Measurements from ENCODE around the gene HOXB3.

HOXB3 gene

DNA sequence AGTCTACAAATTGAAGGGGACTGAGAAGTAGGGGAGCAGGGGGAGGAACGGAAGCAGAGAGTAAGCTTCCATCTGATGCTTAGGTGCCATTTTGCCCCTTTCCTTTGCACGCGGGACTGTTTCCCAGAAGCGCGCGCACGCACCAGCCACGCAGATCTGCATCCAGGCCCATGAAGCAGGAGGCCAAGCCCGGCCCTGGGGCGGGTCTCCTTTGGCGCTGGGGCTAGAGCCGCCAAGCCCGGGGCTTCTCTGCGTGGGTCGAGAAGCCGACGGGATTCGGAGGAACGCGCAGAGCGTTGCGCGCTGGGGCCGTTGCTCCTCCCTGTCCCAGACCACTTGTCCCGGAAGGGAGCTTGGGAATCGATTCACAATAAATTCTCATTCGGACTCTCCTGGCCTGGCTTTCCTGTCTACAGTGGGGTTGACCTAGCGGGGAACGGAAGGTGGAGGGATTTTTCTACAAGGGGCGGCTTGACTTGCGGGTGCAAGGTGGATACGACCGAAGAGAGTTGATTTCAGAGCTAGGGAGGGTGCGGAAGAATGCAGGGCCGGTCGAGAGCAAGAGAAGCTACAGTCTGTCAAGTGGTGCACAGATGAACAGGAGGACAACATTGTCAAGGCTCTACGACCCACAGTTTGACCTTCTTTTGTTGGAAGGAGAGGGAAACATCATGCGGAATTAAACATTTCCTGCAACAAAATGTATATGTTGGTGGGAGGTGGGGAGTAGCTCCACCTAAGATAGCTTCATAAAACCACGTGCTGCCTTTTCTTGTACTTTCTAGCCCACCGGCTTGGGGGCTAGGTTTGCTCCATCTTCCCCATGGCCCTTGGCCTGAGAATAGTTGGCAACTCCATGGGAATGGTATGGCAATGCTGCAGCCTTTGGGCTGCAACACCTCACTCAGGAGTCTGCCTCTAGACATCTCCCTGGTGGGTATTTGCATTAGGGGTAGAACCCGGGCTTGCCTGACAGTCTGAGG, 31.7 kb upstream of the HOXB3 start:
- POLR2A ChIA-PET: no interaction called here

DNA sequence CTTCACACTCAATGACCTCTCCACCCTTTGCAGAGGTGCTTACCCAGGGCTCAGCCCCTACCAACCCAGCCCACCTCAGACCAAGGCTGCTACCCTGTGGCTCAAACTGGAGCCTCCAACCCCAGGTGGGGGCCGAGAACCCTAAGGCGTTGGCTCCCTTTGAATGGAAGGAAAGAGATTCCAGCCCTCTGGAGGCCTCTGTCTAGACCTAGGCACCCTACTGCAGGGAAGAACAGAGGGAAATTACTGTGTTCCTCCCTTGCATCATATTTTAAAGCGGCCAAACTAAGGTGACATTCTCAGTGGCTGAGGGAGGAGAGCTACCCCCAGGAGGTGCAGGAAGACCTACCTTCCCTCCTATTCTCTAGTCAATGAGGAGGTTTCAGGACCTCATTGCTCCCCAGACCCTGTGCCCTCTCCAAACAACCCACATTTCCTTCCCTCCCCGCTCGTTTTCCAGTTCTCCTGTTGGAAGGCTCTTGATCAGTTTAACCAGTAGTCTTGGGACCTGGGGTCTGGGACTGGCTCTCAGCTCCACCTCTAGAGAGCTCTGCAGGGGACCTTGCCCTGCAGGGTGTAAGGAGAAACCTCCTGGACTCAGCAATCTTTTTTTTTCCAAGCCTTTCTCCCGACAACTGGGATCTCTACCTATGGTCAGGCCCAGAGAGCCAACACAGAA, 30.6 kb upstream of the HOXB3 start:
- ChIA-PET POLR2A (no interaction called here), CTCF (interaction anchor here (1.0 to 3.9 kb wide), 5 partner anchors 12 to 285 kb away, joined by 3 to 17 read pairs (median 3); partner anchors contain the start of gene HOXB5)
- no peak for DNase-seq (ENCODE audit: extremely low spot score)
- TF ChIP-seq, protein P1, sequence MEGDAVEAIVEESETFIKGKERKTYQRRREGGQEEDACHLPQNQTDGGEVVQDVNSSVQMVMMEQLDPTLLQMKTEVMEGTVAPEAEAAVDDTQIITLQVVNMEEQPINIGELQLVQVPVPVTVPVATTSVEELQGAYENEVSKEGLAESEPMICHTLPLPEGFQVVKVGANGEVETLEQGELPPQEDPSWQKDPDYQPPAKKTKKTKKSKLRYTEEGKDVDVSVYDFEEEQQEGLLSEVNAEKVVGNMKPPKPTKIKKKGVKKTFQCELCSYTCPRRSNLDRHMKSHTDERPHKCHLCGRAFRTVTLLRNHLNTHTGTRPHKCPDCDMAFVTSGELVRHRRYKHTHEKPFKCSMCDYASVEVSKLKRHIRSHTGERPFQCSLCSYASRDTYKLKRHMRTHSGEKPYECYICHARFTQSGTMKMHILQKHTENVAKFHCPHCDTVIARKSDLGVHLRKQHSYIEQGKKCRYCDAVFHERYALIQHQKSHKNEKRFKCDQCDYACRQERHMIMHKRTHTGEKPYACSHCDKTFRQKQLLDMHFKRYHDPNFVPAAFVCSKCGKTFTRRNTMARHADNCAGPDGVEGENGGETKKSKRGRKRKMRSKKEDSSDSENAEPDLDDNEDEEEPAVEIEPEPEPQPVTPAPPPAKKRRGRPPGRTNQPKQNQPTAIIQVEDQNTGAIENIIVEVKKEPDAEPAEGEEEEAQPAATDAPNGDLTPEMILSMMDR (IDR thresholded peaks at IDR 0.05; ENCODE audit: control extremely low read depth, extremely low read depth, low read depth, missing control alignments): no peak

More for the DNA sequence above, 31.7 kb upstream of the HOXB3 start:
- CTCF ChIA-PET: interaction anchor here (1.0 to 3.9 kb wide), 8 partner anchors 9 to 778 kb away, joined by 3 to 17 read pairs (median 4); partner anchors contain the start of gene HOXB5
- DNase-seq (ENCODE audit: extremely low spot score): no peak
- TF ChIP-seq, protein P1 (IDR thresholded peaks at IDR 0.05; ENCODE audit: control extremely low read depth, extremely low read depth, low read depth, missing control alignments): no peak

GRCh38 chr17:48619826-48620449, 29.9 kb upstream of the HOXB3 start:
- TF ChIP-seq, protein P1 (IDR thresholded peaks at IDR 0.05; ENCODE audit: control extremely low read depth, extremely low read depth, low read depth, missing control alignments): no peak
- ChIA-PET POLR2A (no interaction called here), CTCF (interaction anchor here (1.0 to 3.3 kb wide), 5 partner anchors 12 to 593 kb away, joined by 3 to 9 read pairs (median 8); no protein-coding TSS in a partner anchor)
- DNase-seq (ENCODE audit: extremely low spot score): no peak

GRCh38 chr17:48618256-48618896, 28.3 kb upstream of the HOXB3 start:
- POLR2A ChIA-PET: interaction anchor here (0.6 kb wide), 1 partner anchor 25 kb away, joined by 8 read pairs; the partner anchor contains the start of gene HOXB5
- CTCF ChIA-PET: interaction anchor here (0.6 to 3.3 kb wide), 30 partner anchors 11 to 640 kb away, joined by 3 to 16 read pairs (median 4); partner anchors contain the start of genes CBX1 and HOXB5
- peak; percentile 90 for DNase-seq (ENCODE audit: extremely low spot score)
- TF ChIP-seq, protein P1 (IDR thresholded peaks at IDR 0.05; ENCODE audit: control extremely low read depth, extremely low read depth, low read depth, missing control alignments): peak; percentile 99

GRCh38 chr17:48617471-48618255, 27.6 kb upstream of the HOXB3 start:
- POLR2A ChIA-PET: interaction anchor here (0.6 kb wide), 2 partner anchors 24 to 504 kb away, joined by 3 to 8 read pairs; partner anchors contain the start of gene HOXB5
- TF ChIP-seq, protein P1 (IDR thresholded peaks at IDR 0.05; ENCODE audit: control extremely low read depth, extremely low read depth, low read depth, missing control alignments): no peak
- CTCF ChIA-PET: interaction anchor here (0.7 to 3.3 kb wide), 26 partner anchors 12 to 640 kb away, joined by 3 to 16 read pairs (median 5); partner anchors contain the start of genes CBX1 and HOXB5
- DNase-seq (ENCODE audit: extremely low spot score): no peak
